HK-2 (cell line): Measurements from ENCODE around the gene ARFIP2.

Experiments
- DNase-seq: peaks from one replicate; pipeline ENCODE4 v3.0.0-alpha.2; 2018; ENCODE audit not compliant: unreplicated experiment

Gene ARFIP2

DNA sequence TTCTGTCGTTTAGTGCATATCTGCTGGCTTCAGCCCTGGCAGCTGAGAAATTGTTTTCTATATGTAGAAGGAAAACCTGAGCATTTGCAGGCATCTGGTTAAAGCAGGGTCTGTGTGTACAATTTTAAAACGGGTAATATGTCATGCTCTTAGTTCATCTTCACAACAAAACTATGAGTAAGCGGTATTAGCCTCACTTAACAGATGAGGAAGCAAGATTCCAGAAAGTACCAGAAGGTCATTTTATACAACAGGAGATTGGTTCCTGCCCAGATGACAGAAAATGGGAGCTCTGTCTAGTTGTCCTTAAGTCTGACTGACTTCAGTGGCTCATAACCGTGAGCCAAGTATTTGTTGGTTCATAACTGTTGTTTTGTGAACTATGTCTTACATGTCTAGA lies 1.3 kb upstream of the ARFIP2 start:
- DNase-seq: no peak

DNA sequence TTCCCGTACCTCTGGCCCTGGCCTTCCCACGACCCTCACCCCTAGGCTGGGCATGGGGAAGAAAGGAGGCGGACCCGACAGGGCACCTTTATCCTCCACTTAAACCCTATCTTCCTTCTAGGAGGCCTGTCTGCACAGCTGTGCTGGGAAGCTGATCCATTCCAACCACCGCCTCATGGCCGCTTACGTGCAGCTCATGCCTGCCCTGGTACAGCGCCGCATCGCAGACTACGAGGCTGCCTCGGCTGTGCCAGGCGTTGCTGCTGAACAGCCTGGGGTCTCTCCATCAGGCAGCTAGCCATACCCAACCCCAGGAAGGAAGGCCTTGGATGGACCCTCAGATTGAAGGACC lies 769 bp upstream of the ARFIP2 start:
- no peak for DNase-seq

DNA sequence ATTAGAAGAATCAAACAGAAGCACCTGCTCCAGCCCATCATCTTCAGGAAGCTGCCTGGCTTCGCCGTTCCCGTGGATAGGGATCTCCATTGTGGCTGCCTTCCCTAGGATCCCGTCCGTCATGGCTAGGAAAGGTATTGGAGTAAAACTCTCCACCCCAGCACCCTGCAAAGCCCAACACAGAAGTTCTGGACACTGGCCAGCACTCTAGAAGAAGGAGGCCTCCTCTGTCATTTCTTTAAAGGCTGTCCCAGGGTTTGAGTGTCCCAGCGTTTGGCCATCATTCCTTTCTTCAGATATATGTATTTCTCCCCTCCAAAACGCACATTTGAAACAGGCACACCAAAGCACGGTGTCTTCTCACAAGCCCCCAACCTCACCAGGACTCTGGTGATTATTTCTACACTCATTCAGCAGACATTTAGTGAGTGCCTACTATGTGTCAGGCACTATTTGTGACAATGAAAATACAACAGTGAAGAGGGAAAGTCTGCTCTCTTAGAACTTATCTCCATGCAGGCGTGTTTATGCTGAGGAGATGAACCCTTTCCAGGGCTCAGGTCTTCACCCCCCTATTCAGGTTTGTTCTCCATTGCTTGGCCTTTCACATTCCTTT lies 724 bp downstream of the ARFIP2 start:
- DNase-seq: no peak

DNA sequence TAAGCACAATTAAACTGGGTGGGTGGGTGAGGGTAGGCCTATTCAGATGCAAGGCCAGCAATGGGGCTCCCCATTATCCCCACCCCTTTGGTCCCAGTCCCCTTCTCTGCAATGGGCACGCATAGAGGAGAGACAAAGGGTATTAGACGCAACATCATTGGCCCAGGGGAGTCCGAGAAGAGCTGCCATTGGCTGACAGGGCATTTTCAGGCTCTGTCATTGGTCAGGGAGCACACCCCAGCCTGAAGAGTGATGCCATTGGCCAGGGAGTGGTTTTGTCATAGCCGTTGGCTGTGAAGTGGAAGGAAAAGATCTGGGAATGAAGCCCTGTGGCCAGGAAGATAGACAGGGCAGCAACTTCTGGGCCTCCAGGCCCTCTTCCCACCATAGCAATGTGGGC lies 4.6 kb downstream of the ARFIP2 start:
- DNase-seq: no peak

DNA sequence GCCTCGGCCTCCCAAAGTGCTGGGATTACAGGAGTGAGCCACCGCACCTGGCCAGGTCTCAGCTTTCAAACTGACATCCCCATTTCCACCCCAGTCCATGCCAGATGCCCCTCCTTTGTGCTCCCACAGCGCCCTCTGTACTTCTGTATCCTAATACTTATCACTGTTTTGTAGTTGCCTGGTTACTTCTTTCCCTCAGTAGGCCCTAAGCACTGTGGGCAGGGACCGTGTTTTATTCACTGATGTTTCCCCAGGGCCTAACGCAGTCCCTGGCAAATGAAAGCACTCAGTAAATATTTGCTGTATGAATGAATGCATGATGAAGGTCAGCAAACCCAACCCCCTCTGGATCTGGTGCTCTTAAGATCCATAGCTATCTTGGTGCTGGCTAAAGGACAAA lies 5.2 kb downstream of the ARFIP2 start:
- no peak for DNase-seq

DNA sequence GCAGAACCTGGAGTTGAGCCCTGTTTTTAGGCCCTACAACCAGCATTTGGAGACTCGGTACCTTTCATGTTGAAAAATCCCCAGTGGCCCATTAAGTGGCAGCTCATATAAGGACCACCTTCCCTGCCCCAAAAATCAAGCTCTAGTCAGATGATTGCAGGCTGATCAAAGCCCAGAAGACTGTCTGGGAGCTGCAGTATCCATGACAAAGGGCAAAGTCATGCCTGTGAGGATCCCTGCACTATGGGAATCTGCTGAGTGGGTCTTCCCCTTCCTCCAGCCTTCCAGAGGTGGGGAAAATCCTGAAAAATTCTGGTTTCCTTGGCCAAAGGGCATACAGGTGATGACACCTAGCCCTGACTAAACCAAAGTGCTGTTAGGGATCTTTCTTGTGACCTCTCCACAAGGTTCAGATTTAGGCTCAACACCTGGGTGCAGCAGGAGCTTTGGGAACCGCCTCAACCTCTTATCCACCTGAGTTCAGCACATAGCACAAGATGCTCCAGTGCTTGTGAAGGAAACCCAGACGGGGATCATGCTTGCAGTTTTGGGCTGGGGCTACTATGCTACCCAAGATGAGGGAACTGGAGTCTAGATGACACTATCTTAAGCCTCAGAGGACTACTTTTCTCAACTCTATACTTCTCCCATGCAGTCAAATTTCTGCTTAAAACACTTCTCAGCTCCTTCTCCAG lies 6.2 kb downstream of the ARFIP2 start:
- DNase-seq: no peak

DNA sequence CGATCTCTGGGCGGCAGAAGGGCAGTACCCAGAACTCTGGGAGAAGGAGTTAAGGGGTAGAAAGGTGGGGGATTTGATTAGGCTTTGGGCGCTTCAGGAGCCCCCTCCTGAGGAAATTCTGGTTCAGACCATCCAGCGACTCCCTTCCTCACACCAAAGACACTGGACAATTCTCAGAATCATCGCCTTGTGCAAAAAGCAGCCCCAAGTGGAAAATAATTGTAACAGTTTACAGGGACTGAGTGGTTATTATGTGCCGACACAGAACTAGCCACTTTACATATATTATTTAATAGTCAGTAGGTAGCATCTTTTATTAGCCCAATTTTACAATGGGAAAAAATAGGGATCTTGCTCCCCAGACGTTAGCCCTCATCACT lies 6.7 kb downstream of the ARFIP2 start:
- DNase-seq: no peak

DNA sequence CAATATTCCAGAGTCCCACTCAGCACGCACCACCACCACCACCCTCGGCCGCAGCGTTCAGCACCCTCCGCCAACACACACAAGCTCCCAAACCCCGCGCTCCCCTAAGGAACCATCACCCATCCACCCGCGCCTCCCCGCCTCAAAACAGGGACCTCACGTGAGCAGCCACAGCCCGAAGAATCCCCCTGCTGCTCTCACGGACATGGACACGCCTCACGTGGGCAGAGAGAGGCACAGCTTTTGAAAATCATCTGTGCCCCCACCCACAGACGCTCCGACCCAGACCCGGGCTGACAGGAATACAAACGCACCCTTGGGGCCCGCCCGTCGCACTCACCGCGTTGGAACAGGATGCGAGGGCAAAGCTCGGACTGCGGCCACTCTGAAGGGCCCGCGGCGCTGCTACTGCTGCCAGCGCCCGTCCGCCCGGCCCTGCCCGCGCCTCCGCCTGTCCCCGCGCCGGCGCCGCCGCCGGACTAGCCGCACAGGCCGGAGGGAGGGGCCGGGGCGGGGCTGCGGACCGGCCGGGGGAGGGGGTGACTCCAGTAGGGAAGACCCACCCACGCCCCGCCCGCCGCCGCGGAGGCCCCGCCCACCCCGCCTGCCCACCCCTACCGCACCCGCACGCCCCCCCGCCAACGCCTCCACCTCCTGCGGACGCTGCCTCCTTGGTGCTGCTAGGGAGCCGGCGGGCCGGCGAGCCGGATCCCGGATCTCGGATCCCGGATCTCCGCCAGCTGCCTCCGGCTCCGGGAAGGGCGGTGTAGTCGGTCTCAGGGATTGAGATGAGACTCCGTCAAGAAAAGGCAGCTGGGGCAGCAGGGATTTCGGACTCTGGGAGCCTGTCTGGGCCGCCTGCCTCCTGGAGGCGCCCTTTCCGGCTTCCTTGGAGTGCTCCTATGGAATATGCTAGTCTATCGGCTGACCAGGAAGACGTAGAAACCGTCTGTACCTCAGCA lies 7.4 kb downstream of the ARFIP2 start, which contains the start of gene TRIM3:
TRIM3 (minus strand) TSS at position 491 of the 962 bp plus-strand sequence. CDS start 8,246 bp downstream, outside the sequence.
- peak; percentile 85 for DNase-seq

DNA sequence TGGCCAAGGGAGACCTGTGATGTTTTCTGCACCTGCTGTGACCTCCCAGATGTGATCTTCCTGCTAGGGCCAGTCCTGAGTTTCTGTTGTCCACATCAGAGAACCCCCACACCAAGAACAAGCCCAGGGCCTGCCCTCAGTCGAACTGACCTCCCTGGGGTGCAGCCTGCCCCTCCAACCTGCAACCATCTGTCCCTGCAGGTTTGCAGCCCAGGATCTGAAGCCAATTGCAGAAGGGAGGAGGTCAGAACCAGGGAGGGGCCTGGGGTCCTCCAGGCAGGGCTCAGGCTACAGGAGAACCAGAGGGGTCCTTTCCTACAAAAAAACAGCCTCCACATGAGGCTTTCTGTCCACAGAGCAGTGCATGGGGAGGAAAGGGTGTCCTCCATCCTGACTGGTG lies 8.2 kb downstream of the ARFIP2 start:
- DNase-seq: no peak

DNA sequence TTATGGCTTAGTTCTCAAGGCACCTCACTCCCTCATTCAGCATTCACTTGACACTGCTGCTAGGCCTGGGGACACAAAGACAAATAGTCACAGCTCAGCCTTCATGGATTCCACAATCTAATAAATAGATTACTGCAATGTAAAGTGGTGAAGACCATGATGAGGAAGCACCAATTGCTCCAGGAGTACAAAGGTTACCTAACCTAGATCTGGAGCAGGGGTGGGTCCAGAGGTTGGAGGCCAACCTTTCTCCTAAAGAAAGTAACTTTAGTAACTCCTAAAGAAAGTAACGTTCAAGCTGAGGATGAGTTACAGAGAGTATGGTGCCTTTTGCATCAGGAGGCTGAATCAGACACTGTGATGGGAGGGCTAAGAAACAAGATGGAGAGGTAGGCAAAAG lies 11.5 kb downstream of the ARFIP2 start:
- DNase-seq: no peak

DNA sequence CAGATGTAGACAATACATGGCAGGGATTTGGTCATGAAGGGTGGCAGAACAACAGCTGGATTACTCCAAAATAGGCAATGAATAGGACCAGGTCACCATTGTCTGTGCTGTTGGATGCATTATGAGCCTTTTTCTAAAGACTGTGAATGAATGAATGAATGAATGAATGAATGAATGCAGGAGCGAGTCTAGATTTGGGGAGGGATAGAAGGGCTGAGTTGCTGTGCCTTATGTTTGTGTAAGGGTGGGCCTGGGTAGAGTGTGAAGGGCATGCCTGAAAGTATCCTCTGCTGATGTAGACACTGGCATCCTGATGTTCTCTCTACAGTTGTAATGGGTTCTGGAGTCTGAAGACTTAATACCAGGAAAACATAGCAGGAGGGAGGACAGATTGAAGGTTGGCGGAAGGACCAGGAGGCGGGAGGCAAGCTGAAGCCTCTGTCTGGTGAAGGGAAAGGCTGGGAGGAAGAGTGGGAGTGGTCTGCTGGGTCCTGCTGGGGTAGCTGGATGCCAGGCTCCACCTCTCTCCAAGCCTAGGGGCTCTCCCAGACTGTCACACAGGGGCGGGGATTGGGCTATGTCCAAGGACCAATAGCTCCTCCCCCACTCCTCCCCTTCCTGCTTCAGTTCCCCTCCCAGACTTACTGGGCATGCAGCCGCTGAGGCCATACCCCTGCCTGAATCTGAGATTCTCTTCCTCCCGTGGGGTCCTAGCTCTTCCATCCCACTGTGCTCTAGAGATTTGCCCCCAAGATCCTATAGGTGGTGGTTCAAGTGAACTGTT lies 12.2 kb downstream of the ARFIP2 start:
- peak; percentile 30 for DNase-seq

DNA sequence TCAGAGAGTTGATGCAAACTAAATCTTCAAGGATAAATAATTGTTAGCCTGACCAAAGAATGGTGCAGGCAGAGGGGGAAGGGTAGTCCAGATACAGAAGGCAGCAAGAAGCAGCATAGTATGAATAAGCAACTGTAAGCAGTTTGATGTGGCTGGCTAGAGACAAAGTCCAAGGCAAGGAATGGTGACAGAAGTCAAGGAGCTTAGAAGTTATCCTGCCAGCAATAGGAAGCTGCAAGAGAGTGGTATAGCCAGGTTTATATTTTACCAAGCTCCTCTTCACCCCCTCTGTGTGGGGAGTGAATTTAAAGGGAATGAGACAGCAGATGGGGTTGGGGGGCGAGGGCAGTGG lies 22.1 kb downstream of the ARFIP2 start:
- DNase-seq: no peak

DNA sequence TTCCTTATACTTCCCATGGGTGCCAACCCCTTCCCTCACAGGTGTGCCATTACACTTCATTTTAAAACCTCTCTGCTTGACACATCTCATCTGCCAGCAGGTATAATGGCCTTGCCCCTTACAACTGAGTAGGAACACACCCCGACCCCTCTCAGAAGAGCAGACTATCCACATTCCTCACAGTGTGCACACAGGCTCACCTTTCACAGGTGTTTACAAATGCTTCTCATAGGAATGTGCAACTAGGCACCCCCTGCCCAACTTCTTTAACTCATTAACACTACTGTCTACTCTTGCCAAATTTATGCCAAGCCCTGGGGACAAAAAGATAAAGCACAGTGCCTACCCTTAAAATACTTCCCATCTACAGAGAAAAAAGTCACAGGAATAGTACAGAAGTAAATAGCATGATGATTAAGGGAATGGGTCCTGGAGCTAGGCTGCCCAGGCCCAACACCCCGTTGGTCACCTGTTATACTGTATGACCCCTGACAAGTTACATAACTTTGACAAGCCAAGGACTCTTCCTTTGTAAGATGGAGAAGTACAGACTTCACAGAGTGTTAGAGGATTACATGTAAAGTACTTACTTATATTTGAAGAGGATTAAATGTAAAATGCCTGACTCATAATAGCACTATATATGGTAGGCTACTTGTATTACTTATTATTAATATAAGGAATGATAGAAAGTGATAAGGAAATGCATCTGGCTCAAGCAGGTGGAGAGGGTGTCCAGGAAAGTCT lies 22.6 kb downstream of the ARFIP2 start:
- no peak for DNase-seq

DNA sequence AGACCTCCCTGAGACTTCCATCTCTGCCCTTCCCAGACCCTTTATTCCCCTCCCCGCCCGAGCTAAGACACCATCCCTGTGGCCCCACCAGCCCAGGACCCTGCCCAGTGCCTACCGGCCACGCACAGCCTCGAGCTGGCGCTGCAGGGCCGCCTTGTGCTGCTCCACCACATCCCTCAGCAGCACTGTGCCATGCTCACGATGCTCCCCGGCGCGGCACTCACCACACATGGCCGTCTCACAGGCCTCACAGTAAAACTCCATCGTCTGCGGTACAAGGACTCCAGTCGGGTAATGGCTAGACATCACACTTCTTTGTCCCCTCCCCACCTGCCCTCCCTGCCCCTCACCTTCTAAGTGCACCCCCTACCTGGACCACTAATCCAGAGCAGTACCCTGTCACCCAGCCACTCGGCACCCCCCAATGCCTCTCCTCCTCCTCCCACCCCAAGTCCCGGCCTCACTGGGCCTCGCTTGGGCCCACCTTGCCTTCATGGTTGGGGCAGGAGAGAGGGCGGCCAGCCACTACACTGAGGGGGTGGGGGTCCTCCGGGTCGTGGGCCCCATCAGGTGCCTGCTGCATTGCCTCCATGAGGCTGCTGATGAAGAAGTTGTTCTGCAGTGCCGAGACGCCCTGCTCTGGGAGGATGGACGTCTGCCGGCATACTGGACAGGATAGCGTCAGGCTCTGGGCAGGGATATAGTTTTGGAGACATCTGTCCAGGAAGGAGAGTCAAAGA lies 23.4 kb downstream of the ARFIP2 start:
- DNase-seq: no peak

DNA sequence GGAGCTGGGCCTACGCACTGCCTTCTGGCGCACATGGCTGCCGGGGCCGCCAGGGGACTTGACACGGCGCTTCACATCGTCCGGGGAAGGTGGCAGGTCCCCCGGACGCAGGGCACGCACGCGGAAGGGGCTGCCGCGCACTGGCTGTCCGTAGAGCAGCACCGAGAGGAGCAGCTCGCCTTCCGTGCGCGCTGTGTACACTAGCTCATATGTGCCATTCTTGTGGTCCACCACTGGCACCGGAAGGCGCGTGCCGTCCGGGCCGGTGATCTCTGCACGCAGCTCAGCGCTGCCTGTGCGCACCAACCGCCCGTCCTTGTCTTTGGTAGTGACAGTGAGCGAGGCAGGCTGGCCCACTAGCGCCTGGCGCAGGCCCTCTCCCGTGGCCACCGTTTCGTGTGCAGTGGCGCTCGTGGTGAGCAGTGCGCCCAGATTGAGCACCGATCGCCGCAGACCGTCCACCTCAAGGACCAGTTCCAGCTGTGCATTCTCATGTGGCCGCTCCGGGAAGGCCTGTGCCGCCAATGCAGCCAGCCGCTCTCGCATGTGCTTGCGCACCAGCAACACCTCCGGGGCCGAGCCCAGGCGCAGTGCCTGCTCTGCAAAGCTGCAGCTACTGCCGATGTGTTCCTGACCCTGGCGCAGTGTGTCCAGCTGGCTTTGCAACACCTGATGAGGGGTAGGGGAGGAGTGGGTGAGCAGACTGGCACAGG lies 24.6 kb downstream of the ARFIP2 start:
- DNase-seq: no peak

DNA sequence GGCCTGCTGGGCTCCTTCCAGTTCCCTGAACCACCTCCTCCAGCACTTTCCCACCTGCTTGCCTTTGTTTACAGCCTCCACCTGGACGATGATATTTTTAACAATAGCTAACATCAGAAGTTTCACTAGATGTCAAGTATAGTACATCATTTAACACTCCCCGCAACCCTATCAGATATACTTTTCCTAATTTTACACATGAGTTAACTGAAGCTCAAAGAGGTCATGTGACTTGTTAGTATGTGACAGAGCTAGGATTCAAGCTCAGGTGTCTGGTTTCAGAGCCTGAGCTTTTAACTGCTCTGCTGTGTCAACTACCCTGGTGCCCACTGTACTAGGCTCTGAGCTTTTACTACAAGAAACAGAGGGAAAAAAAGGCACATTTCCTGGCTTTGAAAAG lies 26.1 kb downstream of the ARFIP2 start:
- no peak for DNase-seq

DNA sequence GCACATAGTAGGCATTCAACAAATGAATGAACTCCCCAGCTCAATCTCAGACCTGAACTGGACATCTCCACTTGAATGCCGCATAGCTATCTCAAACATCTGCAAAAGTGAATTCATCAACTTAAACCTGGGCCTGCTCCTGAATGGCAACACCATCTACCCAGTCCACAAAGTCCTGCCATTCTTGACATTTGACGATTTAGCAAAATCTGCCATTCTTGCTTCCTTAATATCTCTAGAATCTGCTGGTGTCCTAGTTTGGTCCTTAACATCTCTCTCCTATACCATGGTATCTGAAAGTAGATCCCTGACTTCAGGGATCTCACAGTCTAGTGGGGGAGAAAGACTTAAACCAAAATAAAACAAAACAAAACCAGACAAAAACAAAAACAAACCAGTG lies 28.0 kb downstream of the ARFIP2 start:
- no peak for DNase-seq

DNA sequence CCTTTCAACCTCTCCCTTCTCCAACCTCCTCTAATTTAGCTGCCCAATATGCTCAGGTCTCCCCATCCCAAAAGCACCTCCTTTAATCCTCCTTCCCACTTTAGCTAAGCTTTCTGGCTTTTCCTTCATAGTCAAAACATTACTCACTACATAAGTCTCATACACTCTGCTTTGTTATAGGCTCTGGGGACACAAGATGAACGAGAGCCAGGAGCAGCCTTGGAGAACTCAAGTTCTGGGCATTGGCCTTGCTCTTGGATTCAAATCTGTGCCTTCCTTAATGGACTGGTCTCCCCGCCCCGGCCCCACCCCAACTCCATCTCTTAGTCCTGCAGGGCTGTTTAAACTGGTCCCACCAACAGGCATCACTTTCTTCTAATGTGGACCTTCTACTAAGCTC lies 28.9 kb downstream of the ARFIP2 start:
- DNase-seq: no peak

DNA sequence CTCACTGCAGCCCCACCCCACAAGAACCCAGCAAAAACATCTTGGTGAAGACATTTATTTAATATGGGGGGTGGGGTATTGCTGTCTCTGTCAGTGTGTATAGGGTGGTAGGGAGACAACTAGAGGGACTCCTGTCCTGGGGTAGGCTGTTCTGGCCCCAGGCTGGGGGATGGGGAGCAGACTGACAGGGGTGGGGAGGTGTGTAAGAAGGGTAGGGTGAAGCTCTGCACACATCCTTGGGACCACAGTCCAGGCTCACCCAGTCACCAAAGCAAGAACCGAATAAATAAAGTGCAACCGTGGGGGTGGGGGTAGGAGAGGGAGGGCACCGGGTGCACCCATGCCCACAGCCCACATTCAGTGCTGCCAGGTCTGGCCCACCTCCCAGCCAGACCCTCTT lies 32.6 kb downstream of the ARFIP2 start:
- DNase-seq: no peak
